Ovary (tissue), 9 donors: ENCODE measurements around the gene MRPL51. TPM values are rescaled to one million over a fixed set of nuclear protein-coding genes. Genes with fewer than 3 reads are reported as not detected.
"Not testable (repeated sequence)": the region's sequence is repeated elsewhere in the genome, so short reads cannot be mapped to it uniquely, and the experiment has no call there.

Source experiments
- DNase-seq, 5 donors: peaks; one replicate each; pipeline ENCODE4 v3.0.0-alpha.2; 2019 to 2020
- H3K27ac ChIP-seq, 2 donors: fragments of 200-600 bp; one replicate each; pipeline versions ENCODE4 v1.5.1 to v1.8.0; 2019 to 2022
- H3K27me3 ChIP-seq: fragments of 200-600 bp; one replicate; pipeline ENCODE4 v1.8.0; 2022
- H3K36me3 ChIP-seq: fragments of 200-600 bp; sonication (generic); one replicate; pipeline ENCODE4 v1.5.1; 2019
- H3K4me1 ChIP-seq: one replicate; pipeline ENCODE4 v1.8.1; 2013; ENCODE audit warnings: mild to moderate bottlenecking, moderate library complexity; ENCODE audit not compliant: insufficient read depth
- H3K4me3 ChIP-seq: fragments of 200-600 bp; sonication (generic); one replicate; pipeline ENCODE4 v1.5.1; 2017
- H3K9me3 ChIP-seq, 2 donors: fragments of 200-600 bp in 1 of 2; sonication (generic) in 1 of 2; one replicate each; pipeline versions ENCODE4 v1.5.1 to v1.8.1; 2013 to 2019; ENCODE audit warnings: mild to moderate bottlenecking in 1 of 2, moderate library complexity in 1 of 2
- CTCF ChIP-seq, 3 donors: fragments of 450-650 bp in 2 of 3; fragments of 200-600 bp in 1 of 3; IDR thresholded peaks; one replicate each; pipeline versions ENCODE4 v1.5.1 to v1.8.0; 2016 to 2022; ENCODE audit warnings: antibody characterized with exemption in 3 of 3, mild to moderate bottlenecking in 1 of 3
- EP300 ChIP-seq: sonication (generic); formaldehyde crosslinking; IDR thresholded peaks from one replicate; pipeline ENCODE4 v1.6.1; 2017; ENCODE audit warnings: antibody characterized with exemption
- POLR2A ChIP-seq: fragments of 450-650 bp; IDR thresholded peaks from one replicate; pipeline ENCODE4 v1.6.1; 2017; ENCODE audit warnings: antibody characterized with exemption, mild to moderate bottlenecking, moderate library complexity
- WGBS, 3 donors: extraction: QIAGEN DNeasy Blood & Tissue Kit in 1 of 3; methylation state at CpG; one replicate each; pipeline versions ENCODE4 v1.1.5 to v1.1.7; 2013 to 2017; 5-methylcytosine and 5-hydroxymethylcytosine counted together
- intact Hi-C, 4 donors: fragments of 100-400 bp; cut with DNase I; formaldehyde crosslinking; loops; one replicate each; pipeline versions ENCODE4 v1.11.0 to v1.15.1; 2022 to 2023
- polyA plus RNA-seq, 2 donors: library from polyadenylated mRNA; stranded (reverse); fragments of 200-250 nt in 1 of 2; fragments of 350-450 nt in 1 of 2; fragmentation: Illumina TruSeq in 1 of 2; extraction: RNeasy Lipid Tissue Mini Kit (QIAGEN cat#74804) in 1 of 2; gene quantifications; one replicate each; pipeline ENCODE4 v1.2.3, GENCODE V29; 2013 to 2014
- total RNA-seq, 7 donors: library from RNA; depleted of rRNA in 2 of 7; stranded (reverse); fragments of >200 nt in 2 of 7; fragmentation: NEBNext Ultra II Directional in 3 of 7; extraction: Animal tissue kit (Norgen Biotek cat#: 25700) in 3 of 7; gene quantifications; one replicate each; pipeline versions ENCODE4 v1.1.0 to v1.2.4, GENCODE V29; 2016 to 2023
- donor health status: DM: no; HTN: no; CAD: no; lungs with moderate emphysema.
- donor health status: DM: no; HTN: no; CAD: no.
- donor health status: Bipolar disorder and iron deficiency.
- donor health status: DM: yes; HTN: yes; CAD: no.
- donor health status: DM: no; HTN: no; CAD: no.
- donor health status: DM: yes; HTN: yes; CAD: no.

Gene MRPL51
- total and polyA plus RNA-seq, 9 donors: 27.5 to 142 (median 108) TPM

DNA sequence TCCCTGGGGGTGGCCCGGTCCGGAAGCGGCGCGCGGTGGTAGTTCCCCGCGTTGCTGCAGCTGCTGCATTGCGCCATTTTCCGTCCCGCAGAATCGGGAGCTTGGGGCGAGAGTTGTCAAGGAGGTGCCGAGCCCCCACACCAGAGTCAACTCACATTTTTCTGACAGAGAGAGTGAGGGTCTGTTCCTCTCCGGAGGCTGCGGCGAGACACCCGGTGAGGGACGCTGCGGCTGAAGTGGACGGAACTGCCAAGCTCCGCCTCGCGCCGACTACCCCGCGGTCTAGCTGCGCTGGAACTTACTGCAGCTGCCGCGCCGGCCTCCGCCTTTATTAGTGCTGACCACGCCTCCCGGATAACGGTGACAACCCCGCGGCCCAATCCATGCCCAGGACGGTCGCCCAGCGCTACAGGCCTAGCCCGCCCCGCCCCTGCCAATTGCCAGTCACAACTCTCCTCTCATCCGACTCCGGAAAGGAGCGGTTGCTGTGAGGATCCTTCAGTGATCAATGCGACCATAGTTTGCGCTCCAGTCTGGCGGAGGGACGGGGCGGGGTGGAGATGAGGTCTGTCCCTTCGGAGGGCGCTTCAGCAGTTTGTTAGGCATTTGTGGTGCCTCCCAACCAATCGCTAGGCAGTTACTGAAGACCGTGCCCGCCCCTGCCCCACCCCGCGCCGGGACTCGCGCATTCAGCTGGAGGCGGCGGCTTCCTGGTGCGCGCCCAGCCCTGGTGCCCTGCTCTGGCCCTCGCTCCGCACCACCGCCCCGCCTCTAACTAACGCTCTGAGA is 22.5 kb downstream of the MRPL51 start, which contains the start of gene VAMP1:
Gene VAMP1 (minus strand): TSS at position 303 of the 789 bp plus-strand sequence. CDS start 146 bp downstream, at position 157.
- H3K27me3 ChIP-seq: no peaks in the 10 kb centered on the region
- peaks cover 3% of the 10 kb centered on the region for H3K4me1 ChIP-seq
- intact Hi-C loops: no loop called here
- H3K36me3 ChIP-seq: no peaks in the 10 kb centered on the region
- WGBS, 3 donors: 0 to 1% (median 1%) methylated on average over 68 to 69 of the region's 69 CpGs
- H3K27ac ChIP-seq: peak within 1 kb of the TSS in 1 of 2 donors; percentile 75
- H3K9me3 ChIP-seq: no peaks in the 10 kb centered on the region
- H3K4me3 ChIP-seq: peak within 1 kb of the TSS; percentile 58
- peak; percentile 95 to 97 (median 96) for DNase-seq
- peak in 2 of 3 donors; percentile 14 for TF ChIP-seq CTCF (IDR thresholded peaks at IDR 0.05)
- TF ChIP-seq EP300: no peak
- peak; percentile 94 for TF ChIP-seq POLR2A

DNA sequence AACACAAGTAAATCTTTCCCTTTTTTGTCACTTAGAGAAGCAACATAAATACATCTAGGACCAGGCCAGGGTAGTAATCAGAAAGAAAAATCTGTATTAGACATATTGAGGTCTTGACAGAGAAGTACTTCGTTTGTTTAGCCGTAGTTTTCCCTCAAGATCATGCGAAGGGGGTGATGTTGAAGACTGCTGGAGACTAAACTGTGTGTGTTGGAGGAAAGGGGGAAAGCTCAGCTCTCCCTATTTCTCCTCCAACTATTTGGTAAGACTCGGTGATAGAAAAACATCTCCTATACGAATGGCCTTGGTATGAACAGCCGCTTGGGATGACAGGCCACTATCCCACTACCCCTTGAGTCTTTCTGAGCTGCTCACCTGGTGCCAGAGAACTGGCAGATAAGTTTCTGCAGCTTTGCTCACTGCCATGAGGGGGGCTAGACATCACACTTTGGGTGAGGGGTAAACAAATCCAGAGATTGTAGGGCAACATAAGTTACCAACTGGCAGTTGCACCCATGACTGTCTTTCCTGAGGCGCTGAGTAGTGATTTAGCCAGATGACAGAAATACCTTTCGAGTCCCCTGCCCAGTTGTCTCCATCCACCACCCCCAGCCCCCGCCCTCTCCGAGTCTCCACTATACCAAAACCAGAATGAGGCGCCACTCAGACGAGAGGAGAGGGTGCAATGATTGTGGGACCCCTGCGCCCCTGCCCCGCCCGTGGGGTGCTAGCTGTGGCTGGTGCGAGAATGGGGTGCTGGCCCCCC is 23.3 kb downstream of the MRPL51 start:
- no peaks in the 10 kb centered on the region for H3K9me3 ChIP-seq
- H3K27me3 ChIP-seq: no peaks in the 10 kb centered on the region
- WGBS, 3 donors: 17 to 21% (median 19%) methylated on average over 16 of the region's 16 CpGs
- H3K36me3 ChIP-seq: no peaks in the 10 kb centered on the region
- no peak for DNase-seq
- H3K4me3 ChIP-seq: peak overlapping the region; percentile 58
- peaks cover 3% of the 10 kb centered on the region for H3K4me1 ChIP-seq
- no peak overlapping the region for H3K27ac ChIP-seq
- intact Hi-C loops: loop anchor here in 1 of 4 donors (5.0 to 10.0 kb wide), 2 partner anchors 47 to 145 kb away; no protein-coding TSS in a partner anchor
- TF ChIP-seq POLR2A: no peak
- TF ChIP-seq CTCF (IDR thresholded peaks at IDR 0.05): no peak
- no peak for TF ChIP-seq EP300

DNA sequence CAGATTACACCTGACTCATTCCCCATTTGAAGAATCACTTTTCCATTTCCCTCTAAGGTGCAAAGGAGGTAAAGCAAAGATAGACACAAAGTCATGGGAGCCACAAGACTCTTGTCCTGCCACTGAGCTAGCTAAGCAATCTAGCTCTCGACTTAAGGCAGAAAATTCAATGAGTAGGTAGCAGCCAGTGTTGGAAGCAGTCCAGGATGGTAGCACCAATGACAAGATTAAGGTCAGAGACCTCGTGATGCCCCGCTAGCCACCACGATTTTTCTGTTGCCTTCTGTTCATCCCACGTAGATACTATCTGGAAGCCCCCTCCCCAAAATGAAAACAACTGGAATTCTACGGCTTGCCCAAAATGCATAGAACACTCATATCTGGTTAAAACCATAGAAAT is 24.0 kb downstream of the MRPL51 start:
- Histone ChIP-seq H3K36me3 (no peaks in the 10 kb centered on the region), H3K27ac (no peak overlapping the region), H3K27me3 (no peaks in the 10 kb centered on the region), H3K4me3 (no peak overlapping the region), H3K4me1 (peaks cover 3% of the 10 kb centered on the region), H3K9me3 (no peaks in the 10 kb centered on the region)
- TF ChIP-seq CTCF (IDR thresholded peaks at IDR 0.05) (no peak), POLR2A (no peak), EP300 (no peak)
- 80 to 87% (median 81%) methylated on average over 6 of the region's 6 CpGs for WGBS, 3 donors
- no peak for DNase-seq
- intact Hi-C loops: loop anchor here in 1 of 4 donors (5.0 to 10.0 kb wide), 2 partner anchors 47 to 144 kb away; no protein-coding TSS in a partner anchor

DNA sequence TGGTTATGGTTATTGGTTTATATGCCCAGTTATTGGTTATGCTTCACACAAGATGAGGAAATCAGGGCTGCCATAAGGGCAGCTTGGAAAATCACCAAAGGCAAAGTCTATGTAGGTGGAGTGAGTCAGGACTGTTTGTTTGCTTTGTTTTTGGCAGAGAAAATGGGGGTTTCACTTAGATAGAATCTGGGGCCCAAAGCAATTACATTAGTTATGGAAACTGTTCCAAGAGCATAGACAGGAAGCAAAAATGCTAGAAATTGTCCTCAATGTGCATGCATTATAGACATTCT is 24.8 kb downstream of the MRPL51 start:
- no peak for DNase-seq
- no peak overlapping the region for H3K4me3 ChIP-seq
- H3K4me1 ChIP-seq: peaks cover 3% of the 10 kb centered on the region
- H3K9me3 ChIP-seq: no peaks in the 10 kb centered on the region
- H3K27ac ChIP-seq: no peak overlapping the region
- no peak for TF ChIP-seq CTCF (IDR thresholded peaks at IDR 0.05)
- no peak for TF ChIP-seq EP300
- TF ChIP-seq POLR2A: no peak
- no peaks in the 10 kb centered on the region for H3K36me3 ChIP-seq
- intact Hi-C loops: loop anchor here in 1 of 4 donors (5.0 to 10.0 kb wide), 2 partner anchors 46 to 143 kb away; no protein-coding TSS in a partner anchor
- H3K27me3 ChIP-seq: no peaks in the 10 kb centered on the region

GRCh38 chr12:6467571-6468282 is 25.3 kb downstream of the MRPL51 start:
- not testable (repeated sequence) for H3K36me3 ChIP-seq, H3K9me3 ChIP-seq, H3K27me3 ChIP-seq, H3K27ac ChIP-seq, DNase-seq, H3K4me3 ChIP-seq, H3K4me1 ChIP-seq
- 91 to 97% (median 95%) methylated on average over 9 of the region's 9 CpGs for WGBS, 3 donors
- intact Hi-C loops: loop anchor here in 1 of 4 donors (5.0 to 10.0 kb wide), 2 partner anchors 45 to 143 kb away; no protein-coding TSS in a partner anchor

GRCh38 chr12:6466751-6467150 is 26.3 kb downstream of the MRPL51 start:
- WGBS, 3 donors: 92 to 96% (median 93%) methylated on average over 4 of the region's 4 CpGs
- H3K27me3 ChIP-seq, DNase-seq, H3K4me3 ChIP-seq, H3K4me1 ChIP-seq, H3K9me3 ChIP-seq, H3K27ac ChIP-seq, H3K36me3 ChIP-seq: not testable (repeated sequence)
- intact Hi-C loops: loop anchor here in 1 of 4 donors (5.0 to 10.0 kb wide), 2 partner anchors 44 to 142 kb away; no protein-coding TSS in a partner anchor
